ENCODE results near the gene DSCAM.

- TF ChIP-seq CTCF (IDR thresholded peaks at IDR 0.05) (no peak), POLR2A (IDR thresholded peaks at IDR 0.05) (no peak)
Observed at GRCh38 chr21:40339050-40339449, 507.9 kb downstream of the DSCAM start.

All from uterus (tissue), 2 donors.